NCI-H69 (cell line): ENCODE results near the gene OR13C9.
"Not testable (repeated sequence)": the region's sequence is repeated elsewhere in the genome, so short reads cannot be mapped to it uniquely, and the experiment has no call there.

Experiments used
- DNase-seq: peaks from one replicate; lab custom pipeline; 2025; lab: John Stamatoyannopoulos, UW

OR13C9 gene, protein sequence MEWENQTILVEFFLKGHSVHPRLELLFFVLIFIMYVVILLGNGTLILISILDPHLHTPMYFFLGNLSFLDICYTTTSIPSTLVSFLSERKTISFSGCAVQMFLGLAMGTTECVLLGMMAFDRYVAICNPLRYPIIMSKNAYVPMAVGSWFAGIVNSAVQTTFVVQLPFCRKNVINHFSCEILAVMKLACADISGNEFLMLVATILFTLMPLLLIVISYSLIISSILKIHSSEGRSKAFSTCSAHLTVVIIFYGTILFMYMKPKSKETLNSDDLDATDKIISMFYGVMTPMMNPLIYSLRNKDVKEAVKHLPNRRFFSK

DNA sequence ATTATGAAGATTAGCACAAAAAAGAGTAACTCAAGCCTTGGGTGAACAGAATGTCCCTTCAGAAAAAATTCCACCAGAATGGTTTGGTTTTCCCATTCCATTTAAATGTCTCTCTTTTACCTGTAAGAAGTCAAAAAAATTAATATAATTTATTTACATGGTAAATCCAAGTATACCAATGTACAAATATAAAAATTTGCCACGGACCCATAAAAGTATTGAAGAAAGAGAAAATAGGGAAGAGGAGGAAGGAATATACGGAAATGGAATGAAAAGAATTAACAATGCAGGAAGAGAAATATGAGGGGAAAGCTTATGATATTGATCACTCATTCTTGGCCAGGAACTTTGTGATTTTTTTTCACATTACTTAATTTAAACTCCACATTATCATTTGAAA is at the start of gene OR13C9:
Gene OR13C9, minus strand, starts transcription at position 101 of the 400 bp plus-strand sequence. Its CDS starts 0 bp downstream, at position 101.
- DNase-seq = no peak

DNA sequence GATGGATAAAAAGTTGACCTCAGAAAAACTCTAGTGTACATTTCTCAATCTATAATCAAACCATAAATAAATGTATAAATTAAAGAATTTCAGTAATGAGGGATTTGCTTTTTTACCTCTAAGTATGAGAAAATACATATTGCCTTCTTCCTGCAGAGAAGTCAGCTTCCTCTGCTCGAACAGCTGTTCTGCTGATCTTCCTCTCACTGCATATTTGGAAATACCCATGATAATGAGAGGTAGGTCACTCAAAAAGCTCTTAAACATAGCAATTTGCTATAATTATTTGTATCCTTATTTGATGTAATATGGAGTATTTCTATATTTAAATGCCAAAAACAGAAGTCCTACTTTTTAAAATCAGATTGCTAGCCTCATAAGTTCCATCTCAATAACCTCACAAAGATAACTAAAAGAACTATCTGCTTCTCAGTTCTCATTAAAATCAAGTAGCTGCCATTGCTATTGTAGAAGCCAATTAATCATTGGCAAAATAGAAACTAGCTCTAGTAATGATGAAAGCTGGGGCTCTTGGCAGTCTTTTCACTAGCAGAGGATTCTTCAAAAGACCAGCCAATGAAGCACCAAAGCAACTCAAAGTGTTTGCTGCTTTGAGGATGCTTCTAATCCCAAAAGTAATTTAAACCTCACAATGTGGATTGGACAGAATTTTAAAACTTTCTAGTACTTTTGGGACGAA is 40.6 kb upstream of the OR13C9 start:
- DNase-seq = peak; percentile 6

DNA sequence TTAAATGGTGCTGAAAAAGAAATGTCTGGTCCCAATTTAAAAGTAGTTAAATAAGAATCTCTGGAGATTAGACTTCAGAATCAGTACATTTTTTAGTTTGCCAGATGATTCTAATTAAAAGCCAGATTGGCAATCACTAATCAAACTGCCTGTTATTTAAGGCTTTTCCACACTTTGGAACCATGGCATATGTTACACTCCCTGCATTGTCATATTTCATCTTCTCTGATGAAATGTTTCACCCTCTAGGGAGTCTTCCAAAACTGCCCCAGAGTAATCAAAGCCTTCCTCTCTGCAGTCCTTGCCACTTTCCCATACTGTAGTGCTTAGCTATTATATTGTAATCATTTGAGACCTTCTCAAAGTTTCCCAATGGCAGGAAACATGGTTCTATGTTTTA is 17.5 kb upstream of the OR13C9 start:
- no peak for DNase-seq

DNA sequence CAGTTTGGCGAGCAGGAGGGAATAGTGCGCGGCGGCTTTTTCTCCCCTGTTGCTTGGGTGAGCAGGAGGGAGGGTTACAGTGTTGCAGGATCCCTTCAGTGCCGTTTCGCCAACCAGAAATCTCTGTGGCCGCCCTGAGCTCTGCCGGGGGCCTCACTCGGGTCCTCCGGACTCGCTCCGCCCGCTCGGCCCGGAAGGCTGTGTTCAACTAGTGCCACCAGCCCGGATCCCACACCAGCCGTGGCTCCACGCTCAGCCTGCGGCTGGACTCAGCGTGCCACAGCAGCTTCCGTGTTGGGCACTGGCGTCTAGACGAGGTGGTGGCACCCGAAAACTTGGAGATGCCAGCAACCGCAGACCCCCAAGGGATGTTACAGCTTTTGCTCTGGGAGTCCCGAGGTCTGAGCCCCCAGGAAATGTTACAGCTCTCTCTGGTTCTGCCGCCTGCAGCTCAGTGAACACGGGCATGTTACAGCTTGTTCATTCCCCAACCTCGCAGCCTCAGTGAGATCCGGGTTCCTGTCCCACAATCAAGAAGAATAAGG is 16.0 kb upstream of the OR13C9 start:
- DNase-seq = no peak

DNA sequence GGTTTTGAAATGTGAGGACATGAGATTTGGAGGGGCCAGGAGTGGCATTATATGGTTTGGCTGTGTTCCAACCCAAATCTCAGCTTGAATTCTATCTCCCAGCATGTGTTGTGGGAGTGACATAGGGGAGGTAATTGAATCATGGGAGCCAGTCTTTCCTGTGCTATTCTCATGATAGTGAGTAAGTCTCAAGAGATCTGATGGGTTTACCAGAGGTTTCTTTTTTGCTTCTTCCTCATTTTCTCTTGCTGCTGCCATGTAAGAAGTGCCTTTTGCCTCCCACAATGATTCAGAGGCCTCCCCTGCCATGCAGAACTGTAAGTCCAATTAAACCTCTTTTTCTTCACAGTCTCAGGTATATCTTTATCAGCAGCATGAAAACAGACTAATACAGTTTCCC is 8.0 kb upstream of the OR13C9 start:
- not testable (repeated sequence) for DNase-seq

DNA sequence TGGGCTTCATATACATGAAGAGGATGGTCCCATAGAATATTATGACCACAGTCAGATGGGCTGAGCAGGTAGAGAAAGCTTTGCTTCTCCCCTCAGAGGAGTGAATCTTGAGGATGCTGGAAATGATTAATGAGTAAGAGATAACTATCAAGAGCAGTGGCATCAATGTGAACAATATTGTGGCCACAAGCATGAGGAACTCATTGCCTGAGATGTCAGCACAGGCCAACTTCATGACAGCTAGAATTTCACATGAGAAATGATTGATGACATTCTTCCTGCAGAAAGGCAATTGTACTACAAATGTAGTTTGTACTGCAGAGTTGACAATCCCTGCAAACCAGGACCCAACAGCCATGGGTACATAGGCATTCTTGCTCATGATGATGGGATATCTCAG is 586 bp downstream of the OR13C9 start:
- no peak for DNase-seq

DNA sequence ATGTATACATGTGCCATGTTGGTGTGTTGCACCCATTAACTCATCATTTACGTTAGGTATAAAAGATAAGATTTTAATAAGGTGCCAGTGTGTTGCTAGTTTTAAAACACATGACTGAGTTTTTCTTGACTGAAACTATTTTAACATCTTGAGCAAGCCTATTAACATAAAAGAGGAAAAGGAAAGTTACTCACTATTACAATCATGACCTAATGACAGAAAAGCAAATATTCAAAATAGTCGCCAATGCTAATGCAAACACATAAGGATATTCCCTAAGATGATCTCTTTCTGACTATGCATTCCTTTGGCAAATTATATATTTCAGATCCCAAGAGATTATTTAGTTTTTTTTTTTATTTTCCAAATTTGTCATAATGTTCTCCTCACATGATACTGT is 6.8 kb downstream of the OR13C9 start:
- DNase-seq = no peak

DNA sequence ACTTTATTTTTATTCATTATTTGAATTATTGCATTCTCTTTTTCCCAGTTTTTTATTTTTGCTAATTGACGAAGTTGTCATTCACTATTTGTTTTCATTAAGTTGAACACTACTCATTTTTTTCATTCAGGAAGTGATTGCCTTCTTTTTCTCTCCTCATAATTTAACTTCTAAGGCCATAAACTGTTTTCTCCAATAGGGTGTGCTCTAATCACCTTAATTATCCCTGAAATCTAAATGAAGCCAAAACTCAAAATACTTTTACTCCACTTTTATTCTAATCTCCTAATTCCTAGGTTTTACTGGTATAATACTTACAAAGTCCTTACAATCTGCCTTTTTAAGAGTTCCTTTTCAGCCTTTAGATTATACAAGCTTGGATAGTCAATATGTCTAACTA is 9.7 kb downstream of the OR13C9 start:
- peak; percentile 47 for DNase-seq

DNA sequence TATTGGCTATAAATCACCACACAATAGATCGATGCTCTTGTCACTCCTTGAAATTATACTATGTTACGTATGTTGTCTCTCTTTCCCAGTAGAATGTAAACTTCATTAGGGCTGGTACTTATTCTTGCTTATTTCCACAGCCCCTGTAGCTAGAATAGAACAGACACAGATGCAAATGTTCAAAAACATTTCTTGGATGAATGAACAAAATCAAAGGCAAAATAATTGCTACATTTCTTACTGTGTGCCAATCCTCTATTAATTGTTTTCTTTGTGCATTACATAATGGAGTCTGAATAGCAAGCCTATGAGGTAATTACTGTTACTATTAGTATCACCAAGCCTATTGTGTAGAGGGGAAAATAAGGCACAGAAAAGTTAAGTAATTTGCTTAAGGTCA is 11.9 kb downstream of the OR13C9 start:
- DNase-seq = peak; percentile 82

DNA sequence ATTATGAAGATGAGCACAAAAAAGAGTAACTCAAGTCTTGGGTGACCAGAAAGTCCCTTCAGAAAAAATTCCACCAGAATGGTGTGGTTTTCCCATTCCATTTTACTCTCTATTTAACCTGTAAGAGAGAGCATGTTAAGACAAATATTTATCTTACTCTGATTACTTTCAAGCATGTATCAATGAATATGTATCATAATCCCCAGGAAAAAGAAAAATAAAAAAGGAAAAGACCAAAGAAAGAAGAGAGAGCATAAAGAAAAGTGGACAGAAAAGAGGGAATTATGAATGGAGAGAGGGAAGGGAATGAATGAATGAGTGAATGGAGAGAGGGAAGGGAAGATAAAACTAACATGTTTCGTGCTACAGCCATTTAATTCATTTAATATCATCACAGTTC is 12.5 kb downstream of the OR13C9 start, which contains the start of gene OR13C2:
Gene OR13C2, minus strand, starts transcription at position 101 of the 400 bp plus-strand sequence. Its CDS starts 0 bp downstream, at position 101.
- not testable (repeated sequence) for DNase-seq

DNA sequence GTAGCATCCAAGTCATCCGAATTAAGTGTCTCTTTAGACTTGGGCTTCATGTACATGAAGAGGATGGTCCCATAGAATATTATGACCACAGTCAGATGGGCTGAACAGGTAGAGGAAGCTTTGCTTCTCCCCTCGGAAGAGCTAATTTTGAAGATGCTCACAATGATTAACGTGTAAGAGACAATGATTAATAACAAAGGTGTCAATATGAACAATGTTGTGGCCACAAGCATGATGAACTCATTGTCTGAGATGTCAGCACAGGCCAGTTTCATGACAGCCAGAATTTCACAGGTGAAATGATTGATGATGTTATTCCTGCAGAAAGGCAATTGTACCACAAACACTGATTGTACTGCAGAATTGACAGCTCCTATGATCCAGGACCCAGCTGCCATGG is 13.2 kb downstream of the OR13C9 start:
- DNase-seq = no peak

DNA sequence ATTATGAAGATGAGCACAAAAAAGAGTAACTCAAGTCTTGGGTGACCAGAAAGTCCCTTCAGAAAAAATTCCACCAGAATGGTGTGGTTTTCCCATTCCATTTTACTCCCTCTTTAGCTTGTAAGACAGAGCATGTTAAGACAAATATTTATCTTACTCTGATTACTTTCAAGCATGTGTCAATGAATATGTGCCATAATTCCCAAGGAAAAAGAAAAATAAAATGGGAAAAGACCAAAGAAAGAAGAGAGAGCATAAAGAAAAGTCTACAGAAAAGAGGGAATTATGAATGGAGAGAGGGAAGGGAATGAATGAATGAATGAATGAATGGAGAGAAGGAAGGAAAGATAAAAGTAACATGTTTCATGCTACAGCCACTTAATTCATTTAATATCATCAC is 18.7 kb downstream of the OR13C9 start, which contains the start of gene OR13C5:
Gene OR13C5, minus strand, starts transcription at position 101 of the 400 bp plus-strand sequence. Its CDS starts 0 bp downstream, at position 101.
- not testable (repeated sequence) for DNase-seq

DNA sequence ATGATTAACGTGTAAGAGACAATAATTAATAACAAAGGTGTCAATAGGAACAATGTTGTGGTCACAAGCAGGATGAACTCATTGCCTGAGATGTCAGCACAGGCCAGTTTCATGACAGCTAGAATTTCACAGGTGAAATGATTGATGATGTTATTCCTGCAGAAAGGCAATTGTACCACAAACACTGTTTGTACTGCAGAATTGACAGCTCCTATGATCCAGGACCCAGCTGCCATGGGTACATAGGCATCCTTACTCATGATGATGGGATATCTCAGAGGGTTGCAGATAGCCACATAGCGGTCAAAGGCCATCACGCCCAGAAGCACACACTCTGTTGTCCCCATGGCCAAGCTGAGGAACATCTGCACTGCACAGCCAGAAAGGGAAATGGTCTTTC is 19.3 kb downstream of the OR13C9 start:
- DNase-seq = not testable (repeated sequence)

DNA sequence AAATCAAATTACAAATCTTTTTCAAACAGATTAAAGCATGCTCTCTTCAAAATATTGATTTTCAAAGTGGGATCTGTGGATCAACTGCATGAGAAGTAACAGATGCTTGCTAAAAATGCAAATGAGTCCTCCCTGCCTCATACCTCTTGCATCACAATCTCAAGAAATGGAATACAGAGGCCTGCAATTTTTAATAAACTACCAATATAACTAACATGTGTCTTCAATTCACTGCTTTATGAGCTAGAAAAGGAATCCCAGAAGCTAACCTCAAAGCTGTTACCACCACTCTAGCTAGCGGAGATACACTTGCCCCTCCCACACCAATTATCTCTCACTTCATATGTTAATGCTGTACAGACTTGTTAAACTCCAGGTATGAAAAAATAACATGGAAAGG is 28.4 kb downstream of the OR13C9 start:
- DNase-seq = no peak

DNA sequence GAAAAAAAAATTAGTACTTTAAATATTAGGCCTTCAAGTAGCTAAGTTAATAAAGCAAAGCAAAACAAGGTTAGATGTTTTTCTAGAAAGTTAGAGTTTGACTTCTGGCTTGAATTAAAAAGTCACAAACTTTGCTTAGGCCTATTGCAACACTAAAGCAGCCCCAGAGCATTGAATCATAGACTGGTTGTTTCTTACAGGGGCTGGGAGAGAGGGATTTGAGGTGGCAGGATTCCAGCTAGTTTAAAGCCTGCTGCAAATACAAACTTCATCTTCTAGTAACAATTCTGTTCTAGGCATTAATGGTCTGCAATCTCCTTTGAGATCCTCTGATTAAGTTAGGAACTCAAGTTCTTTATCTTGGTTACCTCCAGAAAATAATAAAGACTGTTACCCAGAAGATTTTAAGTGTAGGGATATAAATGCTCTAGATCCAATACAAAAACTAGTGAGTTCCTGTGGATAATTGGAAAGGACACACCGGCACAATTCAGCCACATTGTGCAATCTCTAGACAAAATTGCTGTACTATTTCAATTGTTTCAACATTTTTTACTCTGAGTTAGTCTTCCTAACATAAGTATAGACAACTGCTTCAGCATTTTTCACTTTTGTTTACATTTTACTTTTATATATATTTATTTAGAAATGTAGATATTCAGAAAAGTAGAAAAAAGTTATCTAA is 31.4 kb downstream of the OR13C9 start:
- peak; percentile 15 for DNase-seq

DNA sequence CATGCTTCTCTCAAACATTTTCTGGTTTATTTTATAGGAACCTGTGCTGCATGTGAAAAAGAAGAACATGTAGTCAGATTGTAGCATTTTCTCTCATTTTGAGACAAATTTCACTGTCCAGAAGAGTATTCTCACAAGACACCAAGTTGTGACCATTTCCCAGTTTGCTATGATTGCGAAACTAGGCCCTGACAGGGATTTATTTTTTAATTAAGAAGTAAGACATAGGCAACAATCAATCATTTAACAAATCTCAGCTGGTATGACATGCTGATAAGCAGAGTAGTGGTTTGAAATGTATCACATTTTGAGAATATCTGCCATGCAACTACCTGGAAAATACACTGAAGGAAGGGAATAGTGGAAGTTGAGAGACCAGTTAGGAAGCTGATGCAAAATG is 37.4 kb downstream of the OR13C9 start:
- no peak for DNase-seq

DNA sequence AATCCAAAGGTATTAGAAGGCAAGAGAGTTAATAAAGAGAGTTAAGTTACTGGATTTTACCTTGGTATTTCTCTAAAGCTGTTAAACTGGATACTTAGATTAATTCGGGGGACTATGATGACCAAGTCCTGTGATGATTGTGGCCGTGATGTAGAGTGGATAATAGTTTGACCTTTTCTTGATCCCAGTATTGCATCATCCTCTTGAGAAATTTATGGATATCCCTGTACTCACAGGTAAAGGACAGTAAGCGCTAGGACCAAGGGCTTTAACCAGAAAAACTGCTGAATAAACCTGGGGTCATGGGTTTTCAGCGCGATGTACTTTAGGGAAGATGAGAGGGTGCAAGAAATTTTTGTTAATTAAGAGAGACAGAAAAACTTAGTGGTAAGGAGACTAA is 40.7 kb downstream of the OR13C9 start:
- DNase-seq = no peak

DNA sequence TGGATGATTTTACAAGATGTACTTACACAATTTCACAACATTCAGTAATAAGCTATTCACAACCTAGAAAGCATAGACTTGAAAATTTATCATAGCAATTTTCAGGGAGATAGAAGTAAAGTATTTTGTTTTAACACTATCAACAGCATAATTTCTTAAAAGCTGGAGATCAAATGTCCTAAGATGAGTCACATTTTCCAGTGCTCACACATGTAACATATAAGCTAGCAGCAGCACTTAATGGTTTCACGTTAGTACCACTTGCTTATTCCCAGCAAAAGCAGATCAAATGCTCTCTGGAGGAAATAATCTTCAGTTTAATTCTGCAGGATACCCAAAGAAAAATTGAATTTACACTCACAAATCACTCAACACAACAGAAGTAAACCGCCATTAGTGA is 42.5 kb downstream of the OR13C9 start:
- DNase-seq = no peak

DNA sequence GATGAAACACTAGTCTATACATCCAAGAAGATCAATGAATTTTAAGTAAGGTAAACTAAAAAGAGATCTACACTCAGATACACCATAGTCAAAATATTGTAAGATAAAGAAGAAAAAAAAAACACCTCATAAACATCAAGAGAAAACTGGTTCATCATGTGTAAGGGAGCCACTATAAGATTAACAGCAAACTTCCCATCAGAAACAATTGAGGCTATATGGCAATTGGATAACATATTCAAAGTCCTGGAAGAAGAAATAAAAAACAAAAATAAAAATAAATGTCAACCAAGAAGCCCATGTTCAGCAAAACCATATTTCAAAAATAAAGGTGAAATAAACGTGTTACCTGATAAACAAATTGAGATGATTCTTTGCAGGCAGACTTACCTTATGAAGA is 45.4 kb downstream of the OR13C9 start:
- no peak for DNase-seq

DNA sequence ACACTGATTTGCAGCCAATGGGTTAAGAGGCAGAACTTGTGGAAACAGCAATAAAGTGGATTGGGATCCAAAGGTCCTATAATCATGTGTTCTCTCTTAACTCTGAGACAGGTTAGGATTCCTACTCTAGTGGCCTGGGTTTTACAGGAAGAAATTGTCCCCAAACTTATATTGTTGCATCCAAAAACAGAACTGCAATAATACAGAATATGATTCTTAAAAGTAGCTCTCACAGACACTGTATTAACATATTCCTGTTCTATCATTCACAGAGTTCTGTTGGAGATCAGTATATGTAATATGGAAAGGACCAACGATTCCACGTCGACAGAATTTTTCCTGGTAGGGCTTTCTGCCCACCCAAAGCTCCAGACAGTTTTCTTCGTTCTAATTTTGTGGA is 49.1 kb downstream of the OR13C9 start, which contains the start of gene OR13C8:
Gene OR13C8, plus strand, starts transcription at position 301 of the 400 bp plus-strand sequence. Its CDS starts 0 bp downstream, at position 301.
- DNase-seq = no peak
